Measurements from ENCODE around the gene TUSC7. TPM values are rescaled to one million over a fixed set of nuclear protein-coding genes. Genes with fewer than 3 reads are reported as not detected.

The TUSC7 gene
- polyA plus RNA-seq, 1 experiment = not detected

- H3K9me3 ChIP-seq (ENCODE audit: control insufficient read depth, insufficient read depth, low read length) = no peaks in the 10 kb centered on the region
- H3K27me3 ChIP-seq (ENCODE audit: control insufficient read depth, insufficient read depth, low read length) = no peaks in the 10 kb centered on the region
- CTCF ChIA-PET = interaction anchor here (1.0 kb wide), 2 partner anchors 8 to 134 kb away, joined by 3 read pairs; no protein-coding TSS in a partner anchor
- POLR2A ChIA-PET = no interaction called here
- no peak for TF ChIP-seq CTCF (IDR thresholded peaks at IDR 0.05; ENCODE audit: low read depth, low read length)
- DNase-seq (ENCODE audit: low read depth, low spot score) = no peak
- no peak overlapping the region for H3K27ac ChIP-seq (ENCODE audit: low read depth, low read length)
- no peak overlapping the region for H3K4me3 ChIP-seq (ENCODE audit: low read depth, low read length)
Measured at GRCh38 chr3:116749388-116749787, 39.8 kb downstream of the TUSC7 start.

GRCh38 chr3:116757315-116757714, 47.7 kb downstream of the TUSC7 start:
- Histone ChIP-seq H3K4me3 (ENCODE audit: low read depth, low read length) (no peak overlapping the region), H3K9me3 (ENCODE audit: control insufficient read depth, insufficient read depth, low read length) (no peaks in the 10 kb centered on the region), H3K27ac (ENCODE audit: low read depth, low read length) (no peak overlapping the region), H3K27me3 (ENCODE audit: control insufficient read depth, insufficient read depth, low read length) (no peaks in the 10 kb centered on the region)
- POLR2A ChIA-PET = no interaction called here
- no peak for DNase-seq (ENCODE audit: low read depth, low spot score)
- CTCF ChIA-PET = interaction anchor here (0.7 to 6.2 kb wide), 15 partner anchors 9 to 860 kb away, joined by 3 to 51 read pairs (median 3); no protein-coding TSS in a partner anchor
- TF ChIP-seq CTCF (IDR thresholded peaks at IDR 0.05; ENCODE audit: low read depth, low read length) = no peak

- H3K27ac ChIP-seq (ENCODE audit: low read depth, low read length) = no peak overlapping the region
- DNase-seq (ENCODE audit: low read depth, low spot score) = no peak
- POLR2A ChIA-PET = no interaction called here
- no peaks in the 10 kb centered on the region for H3K27me3 ChIP-seq (ENCODE audit: control insufficient read depth, insufficient read depth, low read length)
- CTCF ChIA-PET = interaction anchor here (6.2 kb wide), 1 partner anchor 11 kb away, joined by 51 read pairs; no protein-coding TSS in a partner anchor
- H3K4me3 ChIP-seq (ENCODE audit: low read depth, low read length) = no peak overlapping the region
- H3K9me3 ChIP-seq (ENCODE audit: control insufficient read depth, insufficient read depth, low read length) = no peaks in the 10 kb centered on the region
- TF ChIP-seq CTCF (IDR thresholded peaks at IDR 0.05; ENCODE audit: low read depth, low read length) = no peak
Measured at GRCh38 chr3:116759316-116759715, 49.7 kb downstream of the TUSC7 start.
